B cell (primary cell): Measurements from ENCODE around the gene TMEM132A. TPM values are rescaled to one million over a fixed set of nuclear protein-coding genes. Genes with fewer than 3 reads are reported as not detected.

Experiments
- ATAC-seq: fragments of 200-7000 bp; cut with Tn5 transposase; one replicate; pipeline ENCODE4 v1.10.0; 2021; ENCODE audit warnings: low read depth, mild to moderate bottlenecking, moderate number of reproducible peaks, moderate library complexity
- CTCF ChIA-PET: fragments of 350-600 bp; sonication (Branson Sonifier 250); formaldehyde crosslinking; loops from one replicate; lab custom pipeline; 2021; ENCODE audit warnings: antibody characterized with exemption, inconsistent platforms; lab: Charles Lee
- POLR2A ChIA-PET: fragments of 350-600 bp; sonication (Branson Sonifier 250); formaldehyde crosslinking; loops from one replicate; lab custom pipeline; 2021; ENCODE audit warnings: antibody characterized with exemption; lab: Charles Lee
- DNase-seq: peaks from one replicate; pipeline ENCODE4 v3.0.0; 2013
- H2AFZ ChIP-seq: 2 replicates; pipeline ENCODE4 v1.6.1; 2012; ENCODE audit warnings: mild to moderate bottlenecking, low read depth, low read length; ENCODE audit not compliant: insufficient read depth, poor library complexity, severe bottlenecking
- H3K27ac ChIP-seq, 2 donors: 1 replicate in 1 of 2; 2 replicates in 1 of 2; pipeline ENCODE4 v1.5.1; 2012 to 2013; ENCODE audit warnings: low read length in 2 of 2, mild to moderate bottlenecking in 2 of 2, moderate library complexity in 1 of 2
- H3K27me3 ChIP-seq, 4 experiments: fragments of 200-600 bp in 1 of 4; sonication (generic) in 1 of 4; replicated peaks in 1 of 4; 1 replicate in 2 of 4; 2 replicates in 2 of 4; pipeline versions ENCODE4 v1.6.1 to v1.7.0; 2013 to 2016; ENCODE audit warnings: low read length in 3 of 4, mild to moderate bottlenecking in 2 of 4, mixed read lengths in 1 of 4, moderate library complexity in 1 of 4; ENCODE audit not compliant: insufficient read depth in 4 of 4, control insufficient read depth in 3 of 4; ENCODE audit errors: control extremely low read depth in 1 of 4
- H3K36me3 ChIP-seq, 2 experiments: replicated peaks in 1 of 2; 1 replicate in 1 of 2; 2 replicates in 1 of 2; pipeline versions ENCODE4 v1.6.1 to v1.7.1; 2013; ENCODE audit warnings: low read length in 1 of 2; ENCODE audit not compliant: insufficient read depth in 2 of 2, control insufficient read depth in 1 of 2; ENCODE audit errors: control extremely low read depth in 1 of 2, extremely low read depth in 1 of 2
- H3K4me1 ChIP-seq, 2 donors: fragments of 200-600 bp in 1 of 2; sonication (generic) in 1 of 2; 1 replicate in 1 of 2; 2 replicates in 1 of 2; pipeline versions ENCODE4 v1.5.1 to v1.6.1; 2013 to 2017; ENCODE audit warnings: low read length in 2 of 2; ENCODE audit not compliant: control insufficient read depth in 2 of 2, insufficient read depth in 2 of 2
- H3K4me2 ChIP-seq: replicated peaks from 2 replicates; pipeline ENCODE3; 2012; ENCODE audit warnings: mild to moderate bottlenecking, low read depth, low read length; ENCODE audit not compliant: poor library complexity, severe bottlenecking
- H3K4me3 ChIP-seq, 5 experiments: fragments of 200-600 bp in 1 of 5; sonication (generic) in 1 of 5; 1 replicate in 3 of 5; 2 replicates in 2 of 5; pipeline versions ENCODE4 v1.5.1 to v1.7.0; 2011 to 2016; ENCODE audit warnings: low read length in 4 of 5, mild to moderate bottlenecking in 4 of 5, low read depth in 2 of 5, control low read depth in 1 of 5, moderate library complexity in 1 of 5; ENCODE audit not compliant: insufficient read depth in 1 of 5; ENCODE audit errors: control extremely low read depth in 1 of 5, extremely low read depth in 1 of 5
- H3K79me2 ChIP-seq: fragments of 200-600 bp; sonication (generic); one replicate; pipeline ENCODE4 v1.6.0; 2016; ENCODE audit warnings: low read length; ENCODE audit not compliant: control insufficient read depth, insufficient read depth
- H3K9ac ChIP-seq: fragments of 200-600 bp; sonication (generic); 2 replicates; pipeline ENCODE4 v1.6.1; 2017; ENCODE audit warnings: mild to moderate bottlenecking, low read length, moderate library complexity
- H3K9me3 ChIP-seq, 3 donors: one replicate each; pipeline versions ENCODE4 v1.6.1 to v1.7.1; 2013; ENCODE audit warnings: low read length in 2 of 3; ENCODE audit not compliant: control insufficient read depth in 2 of 3, insufficient read depth in 1 of 3; ENCODE audit errors: control extremely low read depth in 1 of 3
- H4K20me1 ChIP-seq: 2 replicates; pipeline ENCODE4 v1.6.0; 2012; ENCODE audit warnings: mild to moderate bottlenecking, low read length; ENCODE audit not compliant: insufficient read depth, control insufficient read depth, poor library complexity, severe bottlenecking
- H3K27ac Mint-ChIP-seq: one replicate; pipeline ENCODE4 v1.8.0; 2021; ENCODE audit warnings: mixed read lengths
- H3K27me3 Mint-ChIP-seq: one replicate; pipeline ENCODE4 v1.8.0; 2021; ENCODE audit warnings: mixed read lengths
- H3K4me1 Mint-ChIP-seq: one replicate; pipeline ENCODE4 v1.8.0; 2021; ENCODE audit warnings: mixed read lengths
- H3K4me3 Mint-ChIP-seq: one replicate; pipeline ENCODE4 v1.8.0; 2021; ENCODE audit warnings: mixed read lengths
- H3K9me3 Mint-ChIP-seq: one replicate; pipeline ENCODE4 v1.8.0; 2022; ENCODE audit warnings: mixed read lengths; ENCODE audit not compliant: insufficient read depth
- EZH2 ChIP-seq: IDR thresholded peaks from 2 replicates; pipeline ENCODE4 v1.6.1; 2012; ENCODE audit warnings: borderline replicate concordance, low read depth, mild to moderate bottlenecking, moderate library complexity, low read length; ENCODE audit not compliant: insufficient read depth, poor library complexity, severe bottlenecking
- WGBS: methylation state at CpG from one replicate; pipeline ENCODE4 v1.1.5; 2013; ENCODE audit warnings: missing lambda C conversion rate; ENCODE audit not compliant: insufficient coverage; 5-methylcytosine and 5-hydroxymethylcytosine counted together
- intact Hi-C: fragments of 100-400 bp; cut with micrococcal nuclease; formaldehyde crosslinking; loops from one replicate; pipeline ENCODE4 v1.10.0; 2022
- polyA plus RNA-seq: library from polyadenylated mRNA; depleted of rRNA; stranded (reverse); fragments of >200 nt; gene quantifications from 2 replicates; pipeline ENCODE4 v1.2.3, GENCODE V29; 2012
- total RNA-seq, 2 donors: library from RNA; stranded (reverse); fragments of 120-200 nt in 1 of 2; gene quantifications; 1 replicate in 1 of 2; 2 replicates in 1 of 2; pipeline versions ENCODE4 v1.2.3 to v1.2.4, GENCODE V29; 2013 to 2022
- TF ChIP-seq, protein P1 (sequence below): fragments of 200-600 bp; IDR thresholded peaks from one replicate; pipeline ENCODE4 v1.8.0; 2022; ENCODE audit warnings: antibody characterized with exemption, mild to moderate bottlenecking

TMEM132A gene
- total and polyA plus RNA-seq, 2 donors (not counting 1 experiment from before 2014, with no cell fraction given): 1.2 to 11.3 TPM

GRCh38 chr11:60921259-60921658 is 3.0 kb upstream of the TMEM132A start:
- Mint-ChIP-seq H3K27me3 (peaks cover 7% of the 10 kb centered on the region), H3K4me3 (no peak overlapping the region), H3K9me3 (no peaks in the 10 kb centered on the region), H3K4me1 (peaks cover 63% of the 10 kb centered on the region), H3K27ac (no peak overlapping the region)
- H3K4me2 ChIP-seq: no peak overlapping the region
- intact Hi-C loops: no loop called here
- no peak overlapping the region for H3K4me3 ChIP-seq
- no peak overlapping the region for H3K27ac ChIP-seq
- H3K4me1 ChIP-seq: peaks cover 55 to 66% of the 10 kb centered on the region in 2 donors
- DNase-seq (no peak), ATAC-seq (no peak)
- H3K9me3 ChIP-seq: peaks cover 0 to 4% (median 0%) of the 10 kb centered on the region in 3 donors
- H3K9ac ChIP-seq: no peak overlapping the region
- H3K79me2 ChIP-seq: peaks cover 49% of the 10 kb centered on the region
- TF ChIP-seq, protein P1, sequence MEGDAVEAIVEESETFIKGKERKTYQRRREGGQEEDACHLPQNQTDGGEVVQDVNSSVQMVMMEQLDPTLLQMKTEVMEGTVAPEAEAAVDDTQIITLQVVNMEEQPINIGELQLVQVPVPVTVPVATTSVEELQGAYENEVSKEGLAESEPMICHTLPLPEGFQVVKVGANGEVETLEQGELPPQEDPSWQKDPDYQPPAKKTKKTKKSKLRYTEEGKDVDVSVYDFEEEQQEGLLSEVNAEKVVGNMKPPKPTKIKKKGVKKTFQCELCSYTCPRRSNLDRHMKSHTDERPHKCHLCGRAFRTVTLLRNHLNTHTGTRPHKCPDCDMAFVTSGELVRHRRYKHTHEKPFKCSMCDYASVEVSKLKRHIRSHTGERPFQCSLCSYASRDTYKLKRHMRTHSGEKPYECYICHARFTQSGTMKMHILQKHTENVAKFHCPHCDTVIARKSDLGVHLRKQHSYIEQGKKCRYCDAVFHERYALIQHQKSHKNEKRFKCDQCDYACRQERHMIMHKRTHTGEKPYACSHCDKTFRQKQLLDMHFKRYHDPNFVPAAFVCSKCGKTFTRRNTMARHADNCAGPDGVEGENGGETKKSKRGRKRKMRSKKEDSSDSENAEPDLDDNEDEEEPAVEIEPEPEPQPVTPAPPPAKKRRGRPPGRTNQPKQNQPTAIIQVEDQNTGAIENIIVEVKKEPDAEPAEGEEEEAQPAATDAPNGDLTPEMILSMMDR: no peak
- no peak for TF ChIP-seq EZH2
- peaks cover 0 to 43% of the 10 kb centered on the region in 2 experiments for H3K36me3 ChIP-seq
- WGBS: 98% methylated on average over 5 of the region's 11 CpGs
- H2AFZ ChIP-seq: no peak overlapping the region
- peaks cover 78% of the 10 kb centered on the region for H4K20me1 ChIP-seq
- CTCF ChIA-PET: interaction anchor here (0.6 to 11.8 kb wide), 3 partner anchors 19 to 143 kb away, joined by 4 to 129 read pairs (median 4); partner anchors contain the start of gene PRPF19
- peaks cover 0 to 30% (median 7%) of the 10 kb centered on the region in 4 experiments for H3K27me3 ChIP-seq
- POLR2A ChIA-PET: interaction anchor here (1.1 to 8.3 kb wide), 2 partner anchors 11 kb away, joined by 3 to 96 read pairs; no protein-coding TSS in a partner anchor

DNA sequence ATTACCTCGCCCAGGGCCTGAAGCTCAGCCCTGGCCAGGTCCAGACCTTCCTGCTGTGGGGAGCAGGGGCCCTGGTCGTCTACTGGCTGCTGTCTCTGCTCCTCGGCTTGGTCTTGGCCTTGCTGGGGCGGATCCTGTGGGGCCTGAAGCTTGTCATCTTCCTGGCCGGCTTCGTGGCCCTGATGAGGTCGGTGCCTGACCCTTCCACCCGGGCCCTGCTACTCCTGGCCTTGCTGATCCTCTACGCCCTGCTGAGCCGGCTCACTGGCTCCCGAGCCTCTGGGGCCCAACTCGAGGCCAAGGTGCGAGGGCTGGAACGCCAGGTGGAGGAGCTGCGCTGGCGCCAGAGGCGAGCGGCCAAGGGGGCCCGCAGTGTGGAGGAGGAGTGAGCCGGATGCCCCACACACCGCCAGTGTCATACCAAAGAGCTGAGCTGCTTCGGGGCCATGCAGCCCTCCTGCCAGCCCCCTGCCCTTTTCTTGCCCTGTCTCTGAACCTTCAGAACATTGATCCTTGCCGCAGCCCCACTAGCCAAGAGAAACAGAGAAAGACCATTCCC is 2.4 kb upstream of the TMEM132A start:
- Histone ChIP-seq H3K79me2 (peaks cover 43% of the 10 kb centered on the region), H3K4me3 (no peak overlapping the region), H4K20me1 (peaks cover 73% of the 10 kb centered on the region), H3K27ac (no peak overlapping the region), H3K4me1 (peaks cover 49 to 60% of the 10 kb centered on the region in 2 donors), H3K9ac (no peak overlapping the region), H3K4me2 (no peak overlapping the region), H3K36me3 (peaks cover 0 to 38% of the 10 kb centered on the region in 2 experiments), H3K27me3 (peaks cover 0 to 30% (median 7%) of the 10 kb centered on the region in 4 experiments), H2AFZ (no peak overlapping the region), H3K9me3 (peaks cover 0 to 4% (median 0%) of the 10 kb centered on the region in 3 donors)
- peaks cover 57% of the 10 kb centered on the region for H3K4me1 Mint-ChIP-seq
- POLR2A ChIA-PET: interaction anchor here (0.6 to 1.1 kb wide), 2 partner anchors 10 to 159 kb away, joined by 3 to 11 read pairs; no protein-coding TSS in a partner anchor
- no peak overlapping the region for H3K27ac Mint-ChIP-seq
- DNase-seq (no peak), ATAC-seq (no peak)
- 96% methylated on average over 23 of the region's 23 CpGs for WGBS
- no peaks in the 10 kb centered on the region for H3K9me3 Mint-ChIP-seq
- intact Hi-C loops: no loop called here
- peaks cover 7% of the 10 kb centered on the region for H3K27me3 Mint-ChIP-seq
- no peak for TF ChIP-seq EZH2
- TF ChIP-seq, protein P1: no peak
- H3K4me3 Mint-ChIP-seq: no peak overlapping the region
- CTCF ChIA-PET: interaction anchor here (1.8 to 11.8 kb wide), 2 partner anchors 19 to 23 kb away, joined by 4 to 129 read pairs; partner anchors contain the start of gene PRPF19
